ENCODE measurements around the gene GIPR. TPM values are rescaled to one million over a fixed set of nuclear protein-coding genes. Genes with fewer than 3 reads are reported as not detected.
A peak's percentile ranks its signal among the peaks of the same experiment; 100 is the strongest.
"Not testable (repeated sequence)": the region's sequence is repeated elsewhere in the genome, so short reads cannot be mapped to it uniquely, and the experiment has no call there.

The GIPR gene
- total RNA-seq, 1 donor from 2014 or later, result 1.3 TPM

DNA sequence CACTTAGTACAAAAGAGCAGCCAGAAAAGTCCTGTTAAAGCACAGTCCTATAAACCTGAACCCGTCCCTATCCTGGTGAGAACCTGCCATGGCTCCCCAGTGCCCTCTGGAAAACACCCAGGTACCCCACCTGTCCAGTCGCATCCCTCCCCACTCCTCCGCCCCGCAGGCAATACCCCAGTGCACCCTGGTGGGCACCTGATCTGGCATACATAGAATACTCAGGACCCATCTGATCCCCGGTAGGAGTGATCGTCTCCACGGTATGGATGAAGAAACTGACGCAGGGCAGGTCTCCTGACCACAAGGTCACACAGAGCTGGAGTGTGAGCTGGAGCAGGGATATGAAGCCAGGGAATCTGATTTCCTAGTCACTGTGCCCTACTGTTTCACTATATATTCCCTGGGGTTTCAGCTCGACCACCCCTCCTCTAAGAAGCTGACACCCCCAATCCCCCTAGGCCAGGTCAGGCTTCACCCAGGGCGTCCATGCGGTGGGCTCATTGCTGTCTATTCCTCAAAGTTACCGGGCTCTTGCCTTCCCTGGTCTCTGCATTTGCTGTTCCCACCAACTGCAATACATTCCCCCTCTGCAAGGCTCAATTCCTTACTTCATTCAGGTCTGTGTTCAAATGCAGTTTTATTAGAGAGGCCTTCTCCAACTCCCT lies 50.1 kb downstream of the GIPR start:
- H3K4me3 Mint-ChIP-seq (ENCODE audit: unreplicated experiment), result peak overlapping the region; percentile 96
- H3K36me3 Mint-ChIP-seq (ENCODE audit: unreplicated experiment), result peaks cover 11% of the 10 kb centered on the region
- H3K27ac Mint-ChIP-seq (ENCODE audit: unreplicated experiment), result peak overlapping the region; percentile 100
- H3K9me3 Mint-ChIP-seq (ENCODE audit: unreplicated experiment), result no peaks in the 10 kb centered on the region
- no peaks in the 10 kb centered on the region for H3K27me3 Mint-ChIP-seq (ENCODE audit: unreplicated experiment)
- H3K4me1 Mint-ChIP-seq (ENCODE audit: unreplicated experiment), result peaks cover 36% of the 10 kb centered on the region
- no peak for DNase-seq (ENCODE audit: extremely low spot score, unreplicated experiment)
- TF ChIP-seq, protein P1, sequence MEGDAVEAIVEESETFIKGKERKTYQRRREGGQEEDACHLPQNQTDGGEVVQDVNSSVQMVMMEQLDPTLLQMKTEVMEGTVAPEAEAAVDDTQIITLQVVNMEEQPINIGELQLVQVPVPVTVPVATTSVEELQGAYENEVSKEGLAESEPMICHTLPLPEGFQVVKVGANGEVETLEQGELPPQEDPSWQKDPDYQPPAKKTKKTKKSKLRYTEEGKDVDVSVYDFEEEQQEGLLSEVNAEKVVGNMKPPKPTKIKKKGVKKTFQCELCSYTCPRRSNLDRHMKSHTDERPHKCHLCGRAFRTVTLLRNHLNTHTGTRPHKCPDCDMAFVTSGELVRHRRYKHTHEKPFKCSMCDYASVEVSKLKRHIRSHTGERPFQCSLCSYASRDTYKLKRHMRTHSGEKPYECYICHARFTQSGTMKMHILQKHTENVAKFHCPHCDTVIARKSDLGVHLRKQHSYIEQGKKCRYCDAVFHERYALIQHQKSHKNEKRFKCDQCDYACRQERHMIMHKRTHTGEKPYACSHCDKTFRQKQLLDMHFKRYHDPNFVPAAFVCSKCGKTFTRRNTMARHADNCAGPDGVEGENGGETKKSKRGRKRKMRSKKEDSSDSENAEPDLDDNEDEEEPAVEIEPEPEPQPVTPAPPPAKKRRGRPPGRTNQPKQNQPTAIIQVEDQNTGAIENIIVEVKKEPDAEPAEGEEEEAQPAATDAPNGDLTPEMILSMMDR (IDR thresholded peaks at IDR 0.05), result no peak

DNA sequence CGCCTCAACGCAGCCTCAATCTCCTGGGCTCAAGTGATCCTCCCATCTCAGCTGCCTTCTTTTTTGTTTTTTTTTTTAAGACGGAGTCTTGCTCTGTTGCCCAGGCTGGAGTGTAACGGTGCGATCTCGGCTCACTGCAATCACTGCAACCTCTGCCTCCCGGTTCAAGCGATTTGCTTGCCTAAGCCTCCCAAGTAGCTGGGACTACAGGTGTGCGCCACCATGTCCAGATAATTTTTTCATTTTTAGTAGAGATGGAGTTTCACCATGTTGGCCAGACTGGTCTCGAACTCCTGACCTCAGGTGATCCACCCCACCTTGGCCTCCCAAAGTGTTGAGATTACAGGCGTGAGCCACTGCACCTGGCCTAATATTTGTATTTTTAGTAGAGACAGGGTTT lies 52.0 kb downstream of the GIPR start:
- not testable (repeated sequence) for H3K27me3 Mint-ChIP-seq (ENCODE audit: unreplicated experiment); DNase-seq (ENCODE audit: extremely low spot score, unreplicated experiment); H3K27ac Mint-ChIP-seq (ENCODE audit: unreplicated experiment); H3K4me3 Mint-ChIP-seq (ENCODE audit: unreplicated experiment); H3K9me3 Mint-ChIP-seq (ENCODE audit: unreplicated experiment)
- peaks cover 41% of the 10 kb centered on the region for H3K4me1 Mint-ChIP-seq (ENCODE audit: unreplicated experiment)
- H3K36me3 Mint-ChIP-seq (ENCODE audit: unreplicated experiment), result peaks cover 11% of the 10 kb centered on the region

DNA sequence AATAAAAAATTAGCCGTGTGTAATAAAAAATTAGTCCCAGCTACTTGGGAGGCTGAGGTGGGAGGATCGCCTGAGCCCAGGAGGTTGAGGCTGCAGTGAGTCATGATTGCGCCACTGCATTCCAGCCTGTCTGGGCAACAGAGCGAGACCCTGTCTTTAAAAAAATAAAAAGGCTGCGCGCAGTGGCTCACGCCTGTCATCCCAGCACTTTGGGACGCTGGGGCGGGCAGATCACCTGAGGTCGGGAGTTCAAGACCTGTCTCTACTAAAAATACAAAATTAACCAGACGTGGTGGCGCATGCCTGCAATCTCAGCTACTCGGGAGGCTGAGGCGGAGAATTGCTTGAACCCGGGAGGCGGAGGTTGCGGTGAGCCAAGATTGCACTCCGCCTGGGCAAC lies 60.7 kb downstream of the GIPR start:
- not testable (repeated sequence) for H3K4me3 Mint-ChIP-seq (ENCODE audit: unreplicated experiment); H3K9me3 Mint-ChIP-seq (ENCODE audit: unreplicated experiment); DNase-seq (ENCODE audit: extremely low spot score, unreplicated experiment); H3K27ac Mint-ChIP-seq (ENCODE audit: unreplicated experiment); H3K36me3 Mint-ChIP-seq (ENCODE audit: unreplicated experiment); H3K27me3 Mint-ChIP-seq (ENCODE audit: unreplicated experiment)
- peaks cover 20% of the 10 kb centered on the region for H3K4me1 Mint-ChIP-seq (ENCODE audit: unreplicated experiment)

DNA sequence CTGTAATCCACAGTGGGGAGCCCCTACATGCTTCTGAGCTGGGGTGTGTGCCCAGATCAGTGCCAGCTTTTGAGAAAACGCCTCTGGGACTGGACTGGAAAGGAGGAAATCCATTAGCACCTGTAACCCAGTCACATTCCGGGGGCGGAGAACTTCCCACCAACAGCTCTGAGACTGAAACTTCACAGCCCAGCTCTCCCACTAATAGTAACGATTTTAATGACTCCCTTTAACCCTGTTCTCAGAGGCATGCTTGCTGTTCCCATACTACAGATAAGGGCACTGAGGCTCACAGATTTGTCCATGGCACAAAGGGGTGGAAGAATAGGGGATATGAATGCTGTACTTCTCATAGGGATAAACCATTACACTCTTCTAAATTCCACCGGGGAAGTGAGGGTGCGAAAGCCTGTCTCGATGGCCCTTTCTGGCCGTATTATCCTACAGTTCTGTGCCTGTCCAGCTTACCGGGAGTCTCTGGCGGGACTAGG lies 61.8 kb downstream of the GIPR start:
- TF ChIP-seq, protein P1 (IDR thresholded peaks at IDR 0.05), result no peak
- peaks cover 16% of the 10 kb centered on the region for H3K4me1 Mint-ChIP-seq (ENCODE audit: unreplicated experiment)
- H3K4me3 Mint-ChIP-seq (ENCODE audit: unreplicated experiment), result peak overlapping the region; percentile 90
- H3K36me3 Mint-ChIP-seq (ENCODE audit: unreplicated experiment), result no peaks in the 10 kb centered on the region
- no peaks in the 10 kb centered on the region for H3K27me3 Mint-ChIP-seq (ENCODE audit: unreplicated experiment)
- no peaks in the 10 kb centered on the region for H3K9me3 Mint-ChIP-seq (ENCODE audit: unreplicated experiment)
- H3K27ac Mint-ChIP-seq (ENCODE audit: unreplicated experiment), result peak overlapping the region; percentile 78
- DNase-seq (ENCODE audit: extremely low spot score, unreplicated experiment), result no peak

DNA sequence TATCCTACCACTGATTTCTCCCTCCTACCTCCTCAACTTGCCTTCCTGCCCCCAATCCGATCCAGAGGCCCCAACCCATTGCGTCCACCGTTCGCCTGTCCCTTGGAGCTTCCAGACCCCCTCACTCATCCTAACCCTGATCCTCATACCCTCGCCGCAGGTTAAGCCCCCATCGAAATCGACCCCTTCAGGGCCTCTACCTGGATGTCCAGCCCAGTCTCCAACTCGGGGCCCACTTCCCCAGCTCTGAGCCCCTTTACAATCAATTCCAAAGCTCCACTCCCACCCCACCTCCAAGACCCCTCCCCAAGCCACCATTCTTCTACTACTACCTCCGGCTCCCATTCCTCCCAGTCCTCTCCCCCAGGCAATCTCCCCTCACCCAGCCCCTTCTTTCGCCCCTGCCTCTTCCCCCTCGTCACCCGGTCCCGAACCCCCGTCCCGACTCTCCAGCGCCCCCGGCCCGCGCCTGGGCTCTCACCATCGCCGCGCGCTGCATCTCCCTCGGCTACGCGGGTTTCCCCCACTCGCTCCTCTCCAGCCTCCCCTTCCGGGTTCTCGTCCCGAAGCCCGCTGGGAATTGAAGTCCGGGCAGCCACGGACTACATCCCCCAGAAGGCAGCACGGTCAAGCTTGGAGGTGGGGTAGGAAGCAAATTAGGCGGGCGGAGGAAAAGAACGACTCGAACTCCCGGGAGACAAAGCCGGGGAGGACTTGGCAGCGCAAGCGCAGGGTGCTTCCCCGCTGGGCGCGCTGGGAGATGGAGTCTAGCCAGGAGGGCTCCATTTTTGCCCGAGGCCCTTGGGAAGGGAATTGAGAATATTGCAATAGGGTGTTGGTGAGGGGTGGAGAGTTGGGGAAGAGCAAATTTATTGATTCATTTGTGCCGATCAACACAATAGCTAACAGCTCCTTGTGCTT lies 62.6 kb downstream of the GIPR start, which contains the start of gene FBXO46:
Gene FBXO46 (minus strand): TSS at position 529 of the 921 bp plus-strand sequence. CDS start 17,401 bp downstream, outside the sequence.
- no peaks in the 10 kb centered on the region for H3K36me3 Mint-ChIP-seq (ENCODE audit: unreplicated experiment)
- H3K4me3 Mint-ChIP-seq (ENCODE audit: unreplicated experiment), result peak within 1 kb of the TSS; percentile 90
- H3K27me3 Mint-ChIP-seq (ENCODE audit: unreplicated experiment), result no peaks in the 10 kb centered on the region
- peaks cover 16% of the 10 kb centered on the region for H3K4me1 Mint-ChIP-seq (ENCODE audit: unreplicated experiment)
- peak within 1 kb of the TSS; percentile 78 for H3K27ac Mint-ChIP-seq (ENCODE audit: unreplicated experiment)
- DNase-seq (ENCODE audit: extremely low spot score, unreplicated experiment), result peak; percentile 99
- TF ChIP-seq, protein P1 (IDR thresholded peaks at IDR 0.05), result no peak
- H3K9me3 Mint-ChIP-seq (ENCODE audit: unreplicated experiment), result no peaks in the 10 kb centered on the region

Small RNA genes within 50 kb of the gene (microRNA-seq; reads per million reads assigned to microRNA genes)
- 164 reads per million, percentile 58 among the genes with 10 or more reads in this experiment for gene MIR330 (ENCODE audit: unreplicated experiment)
- gene MIR642A (ENCODE audit: unreplicated experiment), result not detected
- not detected for gene MIR642B (ENCODE audit: unreplicated experiment)

Other genes with a start within 250 kb of the GIPR start
- 96.7 and 117 TPM in 2 replicates for gene ERCC1, start 244.3 kb upstream of the GIPR start, total RNA-seq
- gene FOSB, start 200.2 kb upstream of the GIPR start, total RNA-seq, result 93.8 and 176 TPM in 2 replicates
- gene RTN2, start 171.2 kb upstream of the GIPR start, total RNA-seq, result 15.6 and 15.8 TPM in 2 replicates
- gene PPM1N, start 169.8 kb upstream of the GIPR start, total RNA-seq, result 0.29 and 0.62 TPM in 2 replicates
- 61.9 and 68.9 TPM in 2 replicates for gene VASP, start 160.7 kb upstream of the GIPR start, total RNA-seq
- gene OPA3, start 83.4 kb upstream of the GIPR start, total RNA-seq, result 16.8 and 18.0 TPM in 2 replicates
- gene GPR4, start 66.0 kb upstream of the GIPR start, total RNA-seq, result not detected in 2 replicates
- gene EML2, start 28.8 kb upstream of the GIPR start, total RNA-seq, result 27.1 and 28.6 TPM in 2 replicates
- 366 and 397 TPM in 2 replicates for gene SNRPD2, start 23.7 kb downstream of the GIPR start, total RNA-seq
- gene QPCTL, start 24.4 kb downstream of the GIPR start, total RNA-seq, result 14.0 TPM in 2 replicates
- 16.0 and 18.3 TPM in 2 replicates for gene FBXO46, start 62.7 kb downstream of the GIPR start, total RNA-seq
- gene MEIOSIN, start 65.2 kb downstream of the GIPR start, total RNA-seq, result not detected in 2 replicates
- gene SIX5, start 101.0 kb downstream of the GIPR start, total RNA-seq, result 34.2 and 35.4 TPM in 2 replicates
- gene DMPK, start 114.3 kb downstream of the GIPR start, total RNA-seq, result 76.6 and 86.9 TPM in 2 replicates
- gene DMWD, start 124.6 kb downstream of the GIPR start, total RNA-seq, result 79.2 and 91.0 TPM in 2 replicates
- gene RSPH6A, start 147.1 kb downstream of the GIPR start, total RNA-seq, result 0.30 and 0.42 TPM in 2 replicates
- 67.2 and 72.1 TPM in 2 replicates for gene SYMPK, start 194.9 kb downstream of the GIPR start, total RNA-seq
- not detected in 2 replicates for gene FOXA3, start 196.1 kb downstream of the GIPR start, total RNA-seq
- 29.4 and 30.9 TPM in 2 replicates for gene IRF2BP1, start 217.9 kb downstream of the GIPR start, total RNA-seq
- 9.9 and 10.4 TPM in 2 replicates for gene MYPOP, start 234.4 kb downstream of the GIPR start, total RNA-seq
- not detected in 2 replicates for gene NANOS2, start 246.6 kb downstream of the GIPR start, total RNA-seq

Data from osteocyte (in vitro differentiated cells).